Heart left ventricle (tissue), 16 donors: Measurements from ENCODE around the gene CAMTA1. TPM values are rescaled to one million over a fixed set of nuclear protein-coding genes. Genes with fewer than 3 reads are reported as not detected.

Experiments used
- ATAC-seq, 4 donors: fragments of 200-7000 bp; cut with Tn5 transposase; one replicate each; pipeline ENCODE4 v1.9.1; 2020 to 2022; ENCODE audit warnings: moderate library complexity in 4 of 4, mild to moderate bottlenecking in 3 of 4, moderate number of reproducible peaks in 1 of 4
- DNase-seq, 5 donors: peaks; one replicate each; pipeline ENCODE4 v3.0.0-alpha.2; 2020
- H3K27ac ChIP-seq, 12 donors: fragments of 200-600 bp; sonication (generic) in 4 of 12; one replicate each; pipeline versions ENCODE4 v1.5.0 to v1.8.0; 2016 to 2022; ENCODE audit warnings: mild to moderate bottlenecking in 2 of 12
- H3K27me3 ChIP-seq, 9 donors: fragments of 200-600 bp; sonication (generic) in 2 of 9; one replicate each; pipeline versions ENCODE4 v1.5.1 to v1.8.0; 2016 to 2022; ENCODE audit warnings: mild to moderate bottlenecking in 3 of 9
- H3K36me3 ChIP-seq, 9 donors: fragments of 200-600 bp; sonication (generic) in 2 of 9; one replicate each; pipeline versions ENCODE4 v1.5.0 to v1.8.0; 2018 to 2022; ENCODE audit warnings: mild to moderate bottlenecking in 2 of 9
- H3K4me1 ChIP-seq, 12 donors: fragments of 200-600 bp; sonication (generic) in 4 of 12; one replicate each; pipeline versions ENCODE4 v1.5.0 to v1.8.0; 2016 to 2022; ENCODE audit warnings: mild to moderate bottlenecking in 3 of 12
- H3K4me3 ChIP-seq, 12 donors: fragments of 200-600 bp; sonication (generic) in 4 of 12; one replicate each; pipeline versions ENCODE4 v1.5.0 to v1.8.0; 2017 to 2022; ENCODE audit warnings: mild to moderate bottlenecking in 9 of 12, moderate library complexity in 4 of 12
- H3K9me3 ChIP-seq, 12 donors: fragments of 200-600 bp; sonication (generic) in 4 of 12; one replicate each; pipeline versions ENCODE4 v1.5.0 to v1.8.0; 2016 to 2022; ENCODE audit warnings: mild to moderate bottlenecking in 1 of 12
- POLR2A ChIP-seq, 2 donors: fragments of 450-650 bp; IDR thresholded peaks; one replicate each; pipeline ENCODE4 v1.6.1; 2017; ENCODE audit warnings: antibody characterized with exemption in 2 of 2, mild to moderate bottlenecking in 2 of 2, moderate library complexity in 2 of 2
- WGBS, 4 donors: extraction: QIAGEN DNeasy Blood & Tissue Kit in 2 of 4; methylation state at CpG; one replicate each; pipeline versions ENCODE4 v1.1.5 to v1.1.7; 2013 to 2018; 5-methylcytosine and 5-hydroxymethylcytosine counted together
- intact Hi-C, 10 donors: fragments of 100-400 bp; cut with DNase I; formaldehyde crosslinking; loops; one replicate each; pipeline versions ENCODE4 v1.11.1 to v1.14.2; 2022
- polyA plus RNA-seq, 2 donors: library from polyadenylated mRNA; stranded (reverse); fragments of 200-250 nt; gene quantifications; one replicate each; pipeline ENCODE4 v1.2.3, GENCODE V29; 2013
- total RNA-seq, 9 donors: library from RNA; depleted of rRNA in 2 of 9; stranded (reverse); fragments of >200 nt in 2 of 9; fragmentation: NEBNext Ultra II Directional in 3 of 9; extraction: Animal tissue kit (Norgen Biotek cat#: 25700) in 3 of 9; gene quantifications; one replicate each; pipeline versions ENCODE4 v1.1.0 to v1.2.4, GENCODE V29; 2016 to 2023
- TF ChIP-seq, protein P1 (sequence below), 12 donors: fragments of 200-600 bp; sonication (generic) in 4 of 12; IDR thresholded peaks; one replicate each; pipeline versions ENCODE4 v1.5.0 to v1.8.0; 2018 to 2022; ENCODE audit warnings: antibody characterized with exemption in 12 of 12, mild to moderate bottlenecking in 5 of 12
- donor health status: ischemic (EF 13 %, LVEDD 7.1; RV severe dilation, severe dysfunction).
- donor health status: healthy with polysubstance abuse.
- donor health status: DM: no; HTN: yes; CAD: no.
- donor health status: DM: no; HTN: no; CAD: no.
- donor health status: ischemic (EF 25% LVEDD 6.9; RV normal size, moderate dysfunction).
- donor health status: ischemic (EF 25% LVEDD 5.7; RV mildly dilated, moderate dysfunction).
- donor health status: healthy.
- donor health status: DM: yes; HTN: yes; CAD: no.
- donor health status: ischemic (EF 35%, LVEDD 5.7; RV mildly dilated, moderate dysfunction).
- donor health status: nonischemic (EF 11% LVEDD 7.7; RV severe dilation, severe dysfunction).
- donor health status: DM: yes; HTN: yes; CAD: no.
- donor health status: PGD.
- donor health status: ischemic (EF 29% LVEDD 5.4; RV normal size, mild dysfunction).
- donor health status: nonischemic (EF 23%, LVEDD 6.1; RV moderate dilation, normal function).

CAMTA1 gene
- total and polyA plus RNA-seq, 11 donors, result 114 to 303 (median 137) TPM

DNA sequence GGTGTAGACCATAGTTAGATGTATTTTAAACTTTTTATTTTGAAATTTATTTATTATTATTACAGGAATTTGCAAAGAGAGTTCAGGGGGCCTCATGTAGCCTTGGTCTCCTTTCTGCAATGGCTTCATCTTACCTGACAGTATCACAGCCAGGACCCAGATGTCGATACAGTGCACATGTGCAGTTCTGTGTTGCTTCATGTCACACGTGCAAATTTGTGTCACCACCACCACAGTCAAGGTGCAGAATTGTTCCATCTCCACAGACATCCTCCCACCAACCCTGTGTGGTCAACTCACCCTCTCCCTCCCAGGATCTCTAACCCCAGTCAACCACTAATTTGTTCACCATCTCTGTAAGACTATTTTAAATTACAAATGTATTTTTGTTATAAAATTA is 184.5 kb downstream of the CAMTA1 start:
- intact Hi-C loops, result loop anchor here in 1 of 10 donors (10.0 kb wide), 1 partner anchor 245 kb away; no protein-coding TSS in a partner anchor
- TF ChIP-seq POLR2A (IDR thresholded peaks at IDR 0.05), result no peak
- TF ChIP-seq, protein P1, sequence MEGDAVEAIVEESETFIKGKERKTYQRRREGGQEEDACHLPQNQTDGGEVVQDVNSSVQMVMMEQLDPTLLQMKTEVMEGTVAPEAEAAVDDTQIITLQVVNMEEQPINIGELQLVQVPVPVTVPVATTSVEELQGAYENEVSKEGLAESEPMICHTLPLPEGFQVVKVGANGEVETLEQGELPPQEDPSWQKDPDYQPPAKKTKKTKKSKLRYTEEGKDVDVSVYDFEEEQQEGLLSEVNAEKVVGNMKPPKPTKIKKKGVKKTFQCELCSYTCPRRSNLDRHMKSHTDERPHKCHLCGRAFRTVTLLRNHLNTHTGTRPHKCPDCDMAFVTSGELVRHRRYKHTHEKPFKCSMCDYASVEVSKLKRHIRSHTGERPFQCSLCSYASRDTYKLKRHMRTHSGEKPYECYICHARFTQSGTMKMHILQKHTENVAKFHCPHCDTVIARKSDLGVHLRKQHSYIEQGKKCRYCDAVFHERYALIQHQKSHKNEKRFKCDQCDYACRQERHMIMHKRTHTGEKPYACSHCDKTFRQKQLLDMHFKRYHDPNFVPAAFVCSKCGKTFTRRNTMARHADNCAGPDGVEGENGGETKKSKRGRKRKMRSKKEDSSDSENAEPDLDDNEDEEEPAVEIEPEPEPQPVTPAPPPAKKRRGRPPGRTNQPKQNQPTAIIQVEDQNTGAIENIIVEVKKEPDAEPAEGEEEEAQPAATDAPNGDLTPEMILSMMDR (IDR thresholded peaks at IDR 0.05), result no peak
- Histone ChIP-seq H3K27me3 (peaks cover 0 to 22% (median 0%) of the 10 kb centered on the region in 9 donors), H3K27ac (no peak overlapping the region), H3K9me3 (no peaks in the 10 kb centered on the region), H3K36me3 (no peaks in the 10 kb centered on the region), H3K4me1 (peaks cover 0 to 6% (median 0%) of the 10 kb centered on the region in 12 donors), H3K4me3 (no peak overlapping the region)
- no peak for DNase-seq
- no peak for ATAC-seq
- 86 to 91% (median 88%) methylated on average over 2 of the region's 2 CpGs for WGBS, 4 donors

DNA sequence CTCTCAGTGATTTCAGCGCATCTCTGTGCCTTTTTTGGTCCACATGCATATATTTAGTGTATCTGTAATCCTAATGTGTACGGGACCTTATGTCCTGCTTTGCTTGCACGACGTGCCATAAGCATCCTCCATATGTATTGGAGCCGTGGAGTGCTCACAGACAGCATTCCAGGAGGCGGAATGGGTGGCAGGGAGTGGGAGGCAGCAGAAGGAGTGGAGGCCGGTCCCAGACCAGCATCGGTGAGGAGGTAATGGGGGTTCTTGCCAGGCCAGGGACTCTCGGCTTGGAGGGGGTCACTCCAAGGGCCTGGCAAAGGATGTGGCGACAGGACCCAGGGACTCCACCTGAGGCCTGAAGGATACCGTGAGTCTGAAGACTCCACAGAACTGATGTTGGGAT is 185.0 kb downstream of the CAMTA1 start:
- Histone ChIP-seq H3K36me3 (no peaks in the 10 kb centered on the region), H3K9me3 (no peaks in the 10 kb centered on the region), H3K27me3 (peaks cover 0 to 22% (median 0%) of the 10 kb centered on the region in 9 donors), H3K27ac (no peak overlapping the region), H3K4me1 (peaks cover 0 to 6% (median 0%) of the 10 kb centered on the region in 12 donors), H3K4me3 (no peak overlapping the region)
- 93 to 97% (median 95%) methylated on average over 11 of the region's 11 CpGs for WGBS, 4 donors
- TF ChIP-seq POLR2A (IDR thresholded peaks at IDR 0.05), result no peak
- TF ChIP-seq, protein P1 (IDR thresholded peaks at IDR 0.05), result no peak
- no peak for ATAC-seq
- DNase-seq, result no peak
- intact Hi-C loops, result no loop called here

DNA sequence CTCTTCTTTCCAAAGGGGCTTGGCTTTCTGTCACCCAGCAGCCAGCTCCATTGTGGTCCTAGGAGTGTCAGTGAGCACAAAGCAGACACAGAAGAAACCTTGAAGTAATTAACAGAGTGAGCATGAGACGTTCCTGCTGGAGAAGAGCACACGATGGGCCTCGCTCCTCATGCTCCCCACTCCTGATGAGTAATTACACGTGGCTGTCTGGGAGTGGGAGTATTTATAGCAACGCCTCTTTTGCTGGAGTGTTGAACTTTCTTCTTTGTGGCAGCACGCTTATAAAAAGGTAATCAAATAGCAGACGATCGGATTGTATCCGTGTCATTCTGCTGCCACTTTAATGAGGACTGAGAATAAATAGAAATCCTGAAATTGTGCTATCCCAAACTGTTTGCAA is 185.8 kb downstream of the CAMTA1 start:
- peaks cover 0 to 17% (median 0%) of the 10 kb centered on the region in 9 donors for H3K27me3 ChIP-seq
- no peak overlapping the region for H3K27ac ChIP-seq
- intact Hi-C loops, result no loop called here
- H3K36me3 ChIP-seq, result no peaks in the 10 kb centered on the region
- no peak for DNase-seq
- TF ChIP-seq, protein P1 (IDR thresholded peaks at IDR 0.05), result no peak
- TF ChIP-seq POLR2A (IDR thresholded peaks at IDR 0.05), result no peak
- 48 to 58% (median 53%) methylated on average over 9 of the region's 9 CpGs for WGBS, 4 donors
- H3K9me3 ChIP-seq, result no peaks in the 10 kb centered on the region
- H3K4me1 ChIP-seq, result peaks cover 0 to 6% (median 0%) of the 10 kb centered on the region in 12 donors
- H3K4me3 ChIP-seq, result no peak overlapping the region
- no peak for ATAC-seq

DNA sequence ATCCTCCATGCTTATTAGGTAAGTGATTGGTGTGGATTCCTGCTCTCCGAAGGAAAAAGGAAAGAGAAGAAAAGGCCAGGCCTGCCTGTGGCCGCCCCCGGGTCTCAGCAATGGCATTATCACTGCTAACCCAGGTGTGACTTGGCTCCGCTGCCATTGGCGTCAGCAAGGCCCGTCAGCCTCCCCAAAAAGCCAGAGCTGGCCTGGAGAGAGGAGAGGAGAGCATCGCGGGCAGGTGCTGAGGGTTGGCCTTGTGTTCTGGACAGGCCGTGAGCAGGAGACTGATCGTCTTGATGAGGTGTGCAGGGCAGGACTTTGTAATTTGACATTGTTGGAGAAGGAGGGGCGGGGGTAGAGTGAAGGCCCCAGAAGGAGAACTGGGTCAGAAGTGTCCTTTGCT is 186.4 kb downstream of the CAMTA1 start:
- no peak for TF ChIP-seq POLR2A (IDR thresholded peaks at IDR 0.05)
- TF ChIP-seq, protein P1 (IDR thresholded peaks at IDR 0.05), result no peak
- Histone ChIP-seq H3K9me3 (no peaks in the 10 kb centered on the region), H3K27me3 (peaks cover 0 to 17% (median 0%) of the 10 kb centered on the region in 9 donors), H3K27ac (no peak overlapping the region), H3K4me3 (no peak overlapping the region), H3K4me1 (peaks cover 0 to 6% (median 0%) of the 10 kb centered on the region in 12 donors), H3K36me3 (no peaks in the 10 kb centered on the region)
- ATAC-seq, result no peak
- intact Hi-C loops, result no loop called here
- WGBS, 4 donors, result 89 to 93% (median 92%) methylated on average over 11 of the region's 11 CpGs
- DNase-seq, result no peak
